GM21447 (cell line): ENCODE results near the gene TOMM22.
"Not testable (repeated sequence)": the region's sequence is repeated elsewhere in the genome, so short reads cannot be mapped to it uniquely, and the experiment has no call there.

Experiments
- ATAC-seq: cut with Tn5 transposase; IDR thresholded peaks from one replicate; pipeline ENCODE4 v1.9.1; 2021; ENCODE audit not compliant: unreplicated experiment

The TOMM22 gene

GRCh38 chr22:38681582-38682335 is at the start of gene TOMM22:
Gene TOMM22 (plus strand): TSS chr22:38681957. CDS start chr22:38681979, 22 bp downstream.
- ATAC-seq, result peak; percentile 90

GRCh38 chr22:38632528-38632927 is 49.2 kb upstream of the TOMM22 start:
- no peak for ATAC-seq

- ATAC-seq, result no peak
These were observed 43.5 kb upstream of the TOMM22 start for GRCh38 chr22:38638216-38638615.

- ATAC-seq, result no peak
These were observed 43.0 kb upstream of the TOMM22 start for GRCh38 chr22:38638728-38639127.

- ATAC-seq, result no peak
These were observed 40.2 kb upstream of the TOMM22 start for GRCh38 chr22:38641476-38642040.

- ATAC-seq, result not testable (repeated sequence)
These were observed 37.5 kb upstream of the TOMM22 start for GRCh38 chr22:38644245-38644644.

- ATAC-seq, result no peak
These were observed 36.3 kb upstream of the TOMM22 start for GRCh38 chr22:38645430-38645829.

- no peak for ATAC-seq
These were observed 31.8 kb upstream of the TOMM22 start for GRCh38 chr22:38649841-38650522.

GRCh38 chr22:38652859-38653258 is 28.9 kb upstream of the TOMM22 start:
- ATAC-seq, result no peak

- no peak for ATAC-seq
These were observed 28.0 kb upstream of the TOMM22 start for GRCh38 chr22:38653741-38654140.

GRCh38 chr22:38655519-38656255 is 26.1 kb upstream of the TOMM22 start:
- no peak for ATAC-seq

- peak; percentile 76 for ATAC-seq
These were observed 25.3 kb upstream of the TOMM22 start, which contains the start of the genes CBY1 and FAM227A for GRCh38 chr22:38656256-38657044. Gene CBY1 (plus strand): TSS chr22:38656638. CDS start chr22:38668055, 11,417 bp downstream. Gene FAM227A (minus strand): TSS chr22:38656392. CDS start chr22:38650168, 6,224 bp downstream.

- peak; percentile 31 for ATAC-seq
These were observed 24.5 kb upstream of the TOMM22 start for GRCh38 chr22:38657045-38657909.

- ATAC-seq, result no peak
These were observed 6.9 kb upstream of the TOMM22 start for GRCh38 chr22:38674888-38675287.

GRCh38 chr22:38675833-38676232 is 5.9 kb upstream of the TOMM22 start:
- no peak for ATAC-seq

GRCh38 chr22:38684895-38685294 is 3.1 kb downstream of the TOMM22 start:
- ATAC-seq, result no peak

- no peak for ATAC-seq
These were observed 4.0 kb downstream of the TOMM22 start for GRCh38 chr22:38685761-38686160.

- ATAC-seq, result no peak
These were observed 7.9 kb downstream of the TOMM22 start for GRCh38 chr22:38689651-38690050.

GRCh38 chr22:38694049-38694448 is 12.3 kb downstream of the TOMM22 start:
- ATAC-seq, result no peak
